T-helper 1 cell treated with Interleukin-12 subunit alpha and Interleukin-12 subunit beta and Interleukin-4 antibody, amounts not matched to agents 30 ng/mL and 1 ng/mL, for 36 hours (primary cell): ENCODE results near the gene SYNRG. TPM values are rescaled to one million over a fixed set of nuclear protein-coding genes. Genes with fewer than 3 reads are reported as not detected.
"Not testable (repeated sequence)": the region's sequence is repeated elsewhere in the genome, so short reads cannot be mapped to it uniquely, and the experiment has no call there.

Experiments
- intact Hi-C: fragments of 100-400 bp; cut with micrococcal nuclease; formaldehyde crosslinking; loops from one replicate; pipeline ENCODE4 v1.15.1; 2024
- total RNA-seq: library from RNA; stranded (reverse); gene quantifications from 2 replicates; pipeline ENCODE4 v1.2.3, GENCODE V29; 2022

The SYNRG gene
- total RNA-seq, 1 donor from 2014 or later: 131 TPM

DNA sequence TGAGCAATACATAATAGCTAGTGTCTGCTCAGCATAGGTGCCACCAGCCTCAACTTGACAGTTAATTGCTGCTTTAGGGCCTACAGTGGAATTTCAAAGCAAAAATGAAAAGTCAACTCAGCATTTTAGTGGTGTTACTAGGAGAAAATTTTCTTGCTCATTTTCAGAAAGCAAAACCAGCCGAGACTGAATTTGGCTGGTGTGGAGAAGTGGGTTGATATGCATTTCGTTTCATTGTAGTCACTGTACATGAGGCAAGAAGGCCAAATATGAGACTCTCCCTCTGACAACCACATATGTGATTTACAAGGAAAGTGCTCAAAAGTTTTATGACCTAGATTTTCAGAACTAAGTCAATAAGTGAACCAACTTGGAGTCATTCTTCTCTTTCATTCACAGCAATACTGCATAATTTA lies 65.6 kb downstream of the SYNRG start:
- intact Hi-C loops: no loop called here

DNA sequence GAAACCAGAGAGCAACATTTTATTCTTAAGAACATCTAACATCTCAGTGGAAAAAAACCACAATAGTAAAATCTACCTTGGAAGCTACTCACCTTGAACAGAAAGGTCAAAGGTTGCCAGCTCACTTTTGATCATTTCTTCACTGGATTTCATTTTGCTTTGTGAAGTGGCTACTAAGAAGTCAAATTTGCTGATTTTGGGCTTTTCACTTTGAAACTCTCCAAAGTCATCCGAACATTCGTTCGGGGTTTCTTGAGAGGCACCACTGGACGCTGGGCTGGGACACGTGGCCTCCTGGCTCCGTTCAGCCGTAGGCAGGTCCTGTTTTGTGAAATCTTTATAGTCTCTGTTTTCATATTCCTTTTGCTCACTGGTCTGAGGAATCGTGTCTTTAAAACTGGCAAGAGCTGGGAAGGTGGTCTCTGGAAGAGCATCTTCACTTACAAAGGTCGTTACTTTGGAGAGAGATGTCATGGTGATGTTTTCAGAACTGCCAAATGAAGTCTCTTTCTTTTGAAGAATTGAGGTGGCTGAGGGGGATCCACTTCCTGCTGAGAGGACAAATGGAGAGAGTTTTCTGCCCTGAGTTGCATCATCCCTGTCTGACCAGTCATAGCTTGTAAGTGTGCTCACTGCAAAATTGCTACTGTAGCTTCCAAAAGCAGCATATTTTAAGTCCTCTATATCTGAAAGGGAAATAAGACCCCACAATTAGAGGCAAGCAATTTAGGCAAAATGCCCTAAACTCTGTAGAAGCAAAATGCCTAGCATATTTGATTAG lies 67.1 kb downstream of the SYNRG start:
- intact Hi-C loops: no loop called here

DNA sequence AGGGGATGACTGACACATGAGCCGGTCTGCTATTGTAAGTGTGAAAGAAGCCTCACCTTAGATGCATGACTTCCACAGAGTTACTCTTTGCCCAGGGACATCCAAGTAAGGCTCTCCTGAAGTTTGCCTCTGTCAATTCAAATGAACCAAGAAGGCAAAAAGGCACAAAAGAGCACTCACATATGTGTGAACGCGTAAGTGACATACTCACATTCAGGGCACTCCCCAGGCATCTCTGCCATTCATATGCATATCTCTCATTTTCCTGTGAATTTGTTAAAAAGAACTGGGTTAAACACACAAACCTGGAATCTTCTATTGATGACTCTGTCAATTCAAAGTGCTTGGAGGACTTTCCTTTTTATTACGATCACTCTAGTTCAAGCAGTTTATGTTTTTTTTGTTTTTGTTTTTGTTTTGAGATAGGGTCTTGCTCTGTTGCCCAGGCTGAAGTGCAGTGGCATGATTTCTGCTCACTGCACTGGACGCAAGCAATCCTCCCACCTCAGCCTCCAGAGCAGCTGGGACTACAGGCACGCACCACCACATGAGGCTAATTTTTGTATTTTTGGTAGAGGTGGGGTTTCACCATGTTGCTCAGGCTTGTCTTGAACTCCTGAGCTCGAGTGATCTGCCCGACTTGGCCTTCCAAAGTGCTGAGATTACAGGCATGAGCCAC lies 70.1 kb downstream of the SYNRG start:
- intact Hi-C loops: no loop called here

DNA sequence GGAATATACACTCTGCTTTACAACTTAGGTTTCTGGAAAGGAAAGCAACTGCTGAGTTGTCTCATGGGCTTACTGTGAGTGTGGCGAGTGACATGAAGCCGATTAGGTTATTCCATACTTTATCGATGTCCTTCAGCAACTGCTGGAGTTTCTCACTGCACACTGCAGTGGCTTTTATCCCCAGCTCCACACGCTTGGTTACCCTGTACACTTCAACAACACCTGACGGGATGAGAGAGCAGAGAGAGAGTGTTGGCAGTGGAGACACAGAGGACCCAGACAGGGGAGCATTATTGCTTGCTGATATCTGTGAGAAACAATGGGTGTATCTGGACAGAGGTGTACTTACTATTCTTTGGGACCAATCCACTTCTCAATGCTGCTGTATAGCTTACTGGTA lies 73.3 kb downstream of the SYNRG start:
- intact Hi-C loops: no loop called here

DNA sequence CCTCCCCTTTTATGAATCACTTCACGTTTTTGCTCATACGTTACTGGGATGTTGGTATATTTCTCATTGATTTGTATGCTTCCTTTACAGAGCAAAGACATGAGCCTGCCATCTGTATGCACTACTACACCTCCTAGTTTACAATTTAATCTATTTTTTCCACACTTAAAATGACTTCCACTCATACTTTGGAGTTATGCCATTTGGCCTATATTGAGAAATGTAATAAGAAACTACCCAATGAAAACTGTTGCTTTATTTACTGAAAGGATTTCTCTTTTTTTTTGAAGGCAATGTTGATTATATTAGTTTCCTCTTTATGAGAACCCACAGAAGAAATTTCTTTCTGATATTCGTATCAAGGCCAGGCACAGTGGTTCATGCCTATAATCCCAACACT lies 76.5 kb downstream of the SYNRG start:
- intact Hi-C loops: no loop called here

DNA sequence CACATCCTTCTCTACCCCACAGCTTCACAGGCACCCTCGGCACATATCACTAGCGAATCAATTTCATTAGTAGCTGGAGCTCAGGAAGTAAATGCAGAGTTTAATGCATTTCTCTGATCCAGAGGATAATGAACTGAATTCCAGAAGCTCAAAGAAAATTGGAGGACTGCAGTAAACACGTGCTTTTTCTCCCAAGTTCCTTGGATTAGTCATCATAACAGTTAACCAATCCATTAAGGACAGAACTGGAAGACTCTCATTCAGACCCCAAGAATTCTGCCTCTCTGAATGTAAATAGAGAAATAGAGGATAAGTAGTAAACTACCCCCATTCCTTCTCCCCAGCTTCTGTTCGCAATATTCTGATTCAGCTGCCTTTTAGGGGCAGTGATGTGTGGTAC lies 78.8 kb downstream of the SYNRG start:
- intact Hi-C loops: no loop called here

DNA sequence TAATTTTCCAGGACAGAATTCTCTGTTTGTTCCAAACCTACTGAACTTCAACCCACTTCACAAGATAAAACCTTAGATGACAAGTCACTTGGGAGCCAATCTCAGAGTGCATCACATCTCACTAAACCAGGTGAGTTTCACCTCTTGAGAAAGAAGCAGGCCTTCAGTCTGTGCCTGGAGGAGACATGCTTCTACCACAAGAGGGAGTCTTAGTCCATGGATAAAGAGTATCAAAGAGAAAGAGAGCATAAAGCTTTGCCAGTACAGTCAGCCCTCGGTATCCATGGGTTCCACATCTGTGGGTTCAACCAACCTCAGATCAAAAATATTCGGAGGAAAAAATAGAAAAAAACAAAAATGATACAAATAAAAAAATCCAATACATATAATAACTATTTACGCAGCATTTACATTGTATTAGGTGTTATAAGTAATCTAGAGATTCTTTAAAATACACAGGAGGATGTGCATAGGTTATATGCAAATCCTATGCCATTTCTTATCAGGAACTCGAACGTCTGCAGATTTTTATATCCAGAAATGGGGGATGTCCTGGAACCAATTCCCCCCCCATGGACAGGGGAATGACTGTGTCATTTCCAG lies 81.9 kb downstream of the SYNRG start:
- intact Hi-C loops: loop anchor here (1.0 kb wide), 2 partner anchors 264 to 290 kb away; no protein-coding TSS in a partner anchor

DNA sequence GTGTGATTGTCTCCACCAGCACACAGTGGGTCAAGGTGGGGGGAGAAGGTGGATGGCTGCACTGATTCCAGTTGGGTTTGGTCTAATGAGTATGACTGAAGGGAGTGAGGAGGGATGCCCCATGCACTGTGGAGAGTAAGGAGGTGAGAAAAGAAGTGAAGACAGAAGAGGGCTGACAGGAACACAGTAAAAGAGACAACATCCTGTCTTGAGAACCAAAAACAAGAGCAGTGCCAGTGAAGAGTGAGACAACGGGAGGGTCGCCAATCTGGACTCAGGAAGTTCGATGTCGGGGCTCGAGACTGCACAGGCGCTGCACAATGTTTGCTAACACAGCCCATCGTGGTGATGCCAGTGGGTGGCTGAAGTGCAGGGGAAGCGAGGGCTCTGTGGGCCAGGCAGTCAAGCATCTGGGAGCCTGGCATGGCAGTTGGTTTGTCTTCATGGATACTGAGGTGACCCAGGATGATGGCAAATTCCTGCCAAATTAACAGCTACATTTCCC lies 85.5 kb downstream of the SYNRG start:
- intact Hi-C loops: no loop called here

DNA sequence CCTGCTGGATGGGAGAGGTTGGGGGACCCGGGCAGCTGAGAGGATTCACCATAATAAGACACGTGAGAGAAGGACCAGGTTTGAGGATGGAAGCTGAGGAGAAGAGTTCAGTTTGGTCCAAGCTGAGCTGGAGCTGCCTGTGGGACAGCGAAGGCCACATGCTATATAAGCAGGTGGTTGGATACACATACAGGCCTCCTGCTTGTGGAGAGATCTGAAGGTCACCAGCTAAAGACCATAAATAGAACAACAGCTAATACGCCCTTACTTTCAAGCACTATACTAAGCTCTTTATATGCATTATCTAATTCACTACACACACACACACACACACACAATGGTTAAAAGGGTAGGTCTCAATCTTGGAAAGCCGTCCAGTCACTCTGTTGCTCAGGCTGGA lies 87.4 kb downstream of the SYNRG start:
- intact Hi-C loops: no loop called here

DNA sequence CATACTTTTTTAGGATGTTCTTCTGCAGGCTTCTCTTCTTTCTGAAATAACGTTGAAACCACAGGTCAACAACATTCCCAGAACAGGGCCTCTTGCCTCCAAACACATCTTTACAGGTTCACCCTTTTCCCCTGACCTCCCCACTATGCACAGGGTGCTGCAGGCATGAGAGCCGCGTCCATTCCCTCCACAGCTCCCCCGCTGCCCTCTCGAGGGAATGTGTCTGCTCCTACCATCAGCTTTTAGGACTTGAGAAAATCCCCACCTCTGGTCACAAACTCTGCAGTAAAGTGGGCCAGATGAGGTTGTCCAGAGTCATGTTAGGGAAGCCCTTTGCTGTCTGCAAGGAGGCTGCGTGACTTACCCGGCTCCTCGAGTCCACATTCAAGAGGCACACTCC lies 89.0 kb downstream of the SYNRG start:
- intact Hi-C loops: no loop called here

DNA sequence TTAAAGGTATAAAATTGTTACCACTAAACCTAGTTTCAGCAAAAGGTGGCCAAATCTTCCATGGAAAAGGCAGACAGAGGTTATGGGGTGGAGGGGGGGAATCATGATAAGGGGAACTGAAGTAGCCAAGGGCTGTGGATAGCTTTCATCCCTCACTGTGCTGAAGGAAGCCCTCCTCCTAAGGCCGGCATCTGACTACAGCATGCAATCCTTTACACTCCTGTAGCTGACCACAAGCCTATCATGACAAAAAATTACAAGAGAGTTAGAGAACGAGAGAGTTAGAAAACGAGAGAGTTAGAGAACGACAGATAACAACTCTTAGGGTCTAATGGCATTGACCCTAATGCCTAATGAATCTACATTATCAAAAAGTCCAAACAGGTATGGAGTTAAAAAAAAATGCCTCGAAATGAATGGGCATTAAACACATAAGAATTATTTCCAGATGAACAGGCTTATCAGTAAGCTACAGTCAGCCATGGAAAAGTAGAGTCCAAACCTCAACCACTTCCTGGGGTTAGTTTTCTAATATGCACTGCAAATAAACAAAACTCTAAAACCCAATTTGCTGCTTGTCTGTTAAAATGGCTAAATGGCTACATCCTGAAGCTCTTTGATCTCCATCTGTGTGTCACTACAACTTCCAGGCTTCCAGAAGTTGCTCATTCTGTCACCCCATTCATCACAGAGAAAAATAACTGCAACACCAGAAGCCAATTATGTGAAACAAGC lies 89.8 kb downstream of the SYNRG start:
- intact Hi-C loops: no loop called here

DNA sequence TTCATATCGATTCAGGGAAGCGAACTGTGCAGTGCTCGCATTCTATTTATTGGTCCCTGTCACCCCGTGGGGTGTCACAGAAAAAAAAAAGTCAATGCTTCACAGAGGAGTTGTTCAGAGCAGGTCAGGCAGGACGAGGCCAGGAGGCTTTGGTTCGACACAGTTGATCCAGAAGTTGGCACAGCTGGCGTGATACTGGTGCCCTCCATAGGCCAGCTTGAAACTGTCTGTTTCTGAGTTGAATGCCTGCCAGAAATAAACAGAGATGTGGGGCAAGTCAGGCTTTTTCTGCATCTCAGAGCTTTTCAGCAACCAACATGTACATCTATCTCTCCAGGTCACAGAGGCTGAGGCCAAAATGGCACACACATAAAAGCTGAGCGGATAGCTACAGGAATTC lies 90.4 kb downstream of the SYNRG start:
- intact Hi-C loops: no loop called here

DNA sequence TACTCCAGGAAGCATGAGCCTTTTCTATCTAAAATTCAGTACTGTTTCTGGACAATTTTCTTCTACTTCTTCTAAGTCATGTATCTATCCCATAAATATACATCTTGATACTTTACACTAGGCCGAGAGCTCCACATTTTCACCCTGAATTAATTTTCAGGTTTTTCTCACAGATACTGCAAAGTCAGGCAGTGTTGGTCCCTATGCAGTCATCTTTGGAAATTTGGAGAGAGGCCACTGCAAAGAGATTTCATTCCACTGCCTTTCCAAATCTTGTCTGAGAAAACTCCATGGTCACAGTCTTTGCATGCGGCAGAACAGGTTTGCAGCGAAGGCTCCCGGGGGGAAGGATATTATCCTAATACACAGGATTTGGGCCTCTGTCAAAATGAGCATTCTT lies 91.3 kb downstream of the SYNRG start:
- intact Hi-C loops: no loop called here

DNA sequence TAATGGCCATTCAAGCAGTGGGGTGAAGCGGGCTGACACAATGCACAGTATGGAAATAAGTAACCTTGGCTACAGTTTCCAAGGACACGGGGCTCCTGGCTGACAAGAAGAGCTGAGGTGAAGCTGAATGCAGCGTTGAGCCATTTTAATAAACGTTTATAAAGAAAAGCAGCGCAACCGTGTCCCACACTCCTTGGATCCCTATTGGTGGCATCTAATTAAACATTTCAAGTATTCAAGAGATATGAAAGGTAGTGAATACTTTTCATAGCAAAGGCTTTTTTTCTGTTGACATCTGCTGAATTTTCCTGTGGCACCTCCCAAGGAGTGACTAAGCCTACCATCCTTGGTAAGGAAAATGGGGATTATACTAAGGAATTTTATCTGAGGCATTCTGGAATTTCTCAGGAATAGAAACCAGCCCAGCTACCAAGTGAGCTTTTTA lies 93.1 kb downstream of the SYNRG start:
- intact Hi-C loops: no loop called here

DNA sequence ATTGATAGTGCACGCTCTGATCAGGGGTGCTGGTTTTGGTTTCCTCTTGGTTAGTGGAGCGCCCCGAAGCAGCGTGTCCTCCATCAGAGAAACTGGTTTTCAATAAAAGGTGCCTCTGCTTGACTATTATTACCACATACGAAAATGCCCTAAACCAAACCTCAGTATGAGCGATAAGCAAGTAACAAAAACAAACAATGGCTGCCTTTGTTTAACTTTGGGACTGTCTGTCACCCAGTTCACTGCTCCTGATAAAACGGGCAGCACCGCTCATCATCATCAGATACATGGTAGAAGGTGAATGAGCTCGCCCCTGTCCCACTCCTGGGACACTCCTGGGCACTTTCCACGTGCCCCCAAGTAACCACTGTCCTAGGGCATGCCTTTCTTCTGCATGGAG lies 95.5 kb downstream of the SYNRG start:
- intact Hi-C loops: no loop called here

DNA sequence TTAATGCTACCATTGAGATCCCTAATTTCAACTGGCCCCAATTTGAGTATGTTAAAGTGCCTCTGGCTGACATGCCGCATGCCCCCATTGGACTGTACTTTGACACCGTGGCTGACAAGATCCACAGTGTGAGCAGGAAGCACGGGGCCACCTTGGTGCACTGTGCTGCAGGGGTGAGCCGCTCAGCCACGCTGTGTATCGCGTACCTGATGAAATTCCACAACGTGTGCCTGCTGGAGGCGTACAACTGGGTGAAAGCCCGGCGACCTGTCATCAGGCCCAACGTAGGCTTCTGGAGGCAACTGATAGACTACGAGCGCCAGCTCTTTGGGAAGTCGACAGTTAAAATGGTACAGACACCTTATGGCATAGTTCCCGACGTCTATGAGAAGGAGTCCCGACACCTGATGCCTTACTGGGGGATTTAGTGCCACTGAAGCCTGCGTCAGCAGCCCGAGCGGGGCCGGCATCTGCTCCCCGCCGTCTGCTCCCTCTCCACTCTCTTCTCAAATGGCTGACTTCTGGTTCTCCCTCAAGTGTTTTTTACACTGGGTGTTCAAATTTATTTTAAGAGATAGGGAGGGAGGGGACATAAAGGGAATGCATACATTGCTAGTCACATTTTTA lies 96.7 kb downstream of the SYNRG start:
- intact Hi-C loops: no loop called here

DNA sequence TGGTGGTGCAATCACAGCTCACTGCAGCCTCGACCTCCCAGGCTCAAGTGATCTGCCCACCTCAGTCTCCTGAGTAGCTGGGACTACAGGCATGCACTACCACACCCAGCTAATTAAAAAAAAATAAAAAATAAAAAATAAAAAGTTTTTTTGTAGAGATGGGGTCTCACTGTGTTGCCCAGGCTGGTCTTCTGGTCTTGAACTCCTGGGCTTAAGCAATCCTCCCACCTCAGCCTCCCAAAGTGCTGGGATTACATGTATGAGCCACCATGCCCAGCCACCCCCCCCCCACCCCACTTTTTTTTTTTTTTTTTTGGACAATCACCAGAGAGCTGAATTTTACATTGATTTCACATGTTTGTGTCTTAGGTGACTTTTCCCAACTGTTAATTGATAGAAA lies 97.6 kb downstream of the SYNRG start:
- intact Hi-C loops: not testable (repeated sequence)

DNA sequence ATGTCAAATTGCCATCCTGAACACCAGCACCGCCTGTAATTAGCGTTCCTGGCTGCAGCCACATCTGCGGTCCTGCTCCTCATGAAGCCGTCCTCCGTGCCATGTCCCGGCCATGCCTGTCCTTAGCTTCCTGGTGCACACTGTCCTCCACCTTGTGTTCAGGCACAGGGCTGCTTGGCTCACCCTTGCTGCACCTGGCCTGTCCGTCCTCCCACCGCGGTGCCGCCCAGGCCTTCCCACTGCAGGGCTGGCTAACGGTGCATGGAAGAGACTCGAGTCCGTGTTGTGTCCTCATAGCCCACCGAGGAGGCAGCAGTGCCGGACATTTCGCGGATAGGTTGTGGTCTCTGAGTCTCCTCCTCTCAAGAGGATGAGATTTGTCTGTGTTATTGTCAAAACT lies 99.2 kb downstream of the SYNRG start:
- intact Hi-C loops: no loop called here

DNA sequence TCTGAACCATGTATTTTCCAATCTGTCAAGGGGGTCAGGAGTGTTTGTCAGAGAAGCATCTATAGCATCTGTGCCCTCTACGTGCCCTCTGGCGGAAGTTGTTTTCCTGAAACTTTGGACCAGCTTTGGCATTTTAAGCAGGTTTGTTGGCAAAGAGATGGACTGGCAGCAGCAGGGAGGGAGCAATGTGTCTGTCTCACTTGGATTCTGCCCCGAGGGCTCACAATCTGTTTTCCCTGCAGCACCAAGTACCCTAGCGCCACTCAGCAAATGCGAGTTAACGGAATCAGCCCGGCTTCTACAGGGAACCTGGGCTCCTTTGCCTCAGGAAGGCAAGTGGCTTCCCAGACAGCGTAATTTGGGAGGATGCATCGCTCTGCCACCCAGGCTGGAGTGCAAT lies 102.1 kb downstream of the SYNRG start:
- intact Hi-C loops: no loop called here

DNA sequence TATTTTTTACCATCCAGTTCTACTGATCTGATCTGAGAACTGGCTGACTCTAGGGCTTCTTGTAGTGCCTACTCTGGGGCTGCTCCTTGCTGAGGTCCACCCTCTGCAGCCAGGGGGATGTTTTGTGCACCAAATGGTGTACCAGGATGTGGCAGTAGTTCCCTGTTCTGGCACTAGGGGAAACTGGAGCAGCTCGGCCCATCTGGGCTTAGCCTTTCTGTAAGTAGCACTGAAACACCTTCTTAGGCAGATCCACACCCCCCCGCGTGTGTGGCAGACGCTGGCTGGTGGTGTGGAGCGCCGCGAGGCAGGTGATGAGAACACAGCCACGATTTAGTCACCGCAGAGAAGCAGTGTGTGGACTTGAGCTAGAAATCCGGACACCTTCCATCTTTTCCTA lies 102.5 kb downstream of the SYNRG start:
- intact Hi-C loops: no loop called here

DNA sequence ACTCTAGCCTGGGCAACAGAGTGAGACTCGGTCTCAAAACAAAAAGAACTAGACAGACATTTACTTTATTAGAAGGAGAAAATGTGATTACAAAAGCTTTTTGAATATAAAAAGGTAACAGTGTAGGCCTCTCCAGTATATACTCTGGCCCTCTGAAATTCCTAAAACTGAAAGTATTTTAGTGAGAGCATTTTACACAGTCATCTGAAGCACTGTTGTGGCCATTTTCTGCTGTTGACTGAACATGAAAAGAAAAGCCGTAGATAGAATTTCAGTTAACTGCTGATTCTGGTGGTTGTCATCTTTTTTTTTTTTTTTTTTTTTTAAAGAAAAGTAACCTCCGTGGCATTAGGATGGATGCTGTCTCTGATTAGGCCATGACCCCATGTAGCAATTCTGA lies 103.9 kb downstream of the SYNRG start:
- intact Hi-C loops: no loop called here
